HEK293T (cell line): ENCODE data around the gene MS4A8.

Experiments used
- ELF4 ChIP-seq: fragments of 450-650 bp; IDR thresholded peaks from 2 replicates; pipeline ENCODE4 v1.6.1; 2017; ENCODE audit warnings: antibody characterized with exemption
- SP1 ChIP-seq: fragments of 450-650 bp; IDR thresholded peaks from 2 replicates; pipeline ENCODE4 v1.6.1; 2017
- SUZ12 ChIP-seq: fragments of 450-650 bp; IDR thresholded peaks from 2 replicates; pipeline ENCODE4 v1.6.1; 2016; ENCODE audit warnings: mild to moderate bottlenecking
- TARDBP ChIP-seq: fragments of 450-650 bp; IDR thresholded peaks from 2 replicates; pipeline ENCODE4 v1.6.1; 2016

DNA sequence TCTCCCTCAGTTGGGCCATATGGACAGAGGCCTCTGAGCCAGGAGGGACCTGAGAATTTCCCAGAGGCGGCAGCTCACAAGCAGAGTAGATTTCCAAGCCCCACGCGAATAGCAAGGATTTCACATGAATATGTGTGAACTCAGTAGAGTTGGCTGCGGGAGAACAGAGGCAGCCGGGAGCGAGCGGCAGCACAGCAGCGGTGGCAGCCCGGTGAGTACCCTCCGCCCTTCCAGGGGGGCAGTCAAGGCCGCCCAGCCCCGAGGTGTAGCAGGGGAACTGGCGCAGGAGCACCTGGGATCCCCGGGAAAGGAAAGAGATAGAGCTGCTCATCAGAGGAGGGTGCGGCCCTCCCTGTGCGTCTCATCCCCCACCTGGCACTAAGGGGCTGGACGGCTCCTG lies 48.8 kb downstream of the MS4A8 start:
- TF ChIP-seq TARDBP, result no peak
- TF ChIP-seq ELF4, result no peak
- no peak for TF ChIP-seq SUZ12
- no peak for TF ChIP-seq SP1
